Measurements from ENCODE around the gene RERE.

DNA sequence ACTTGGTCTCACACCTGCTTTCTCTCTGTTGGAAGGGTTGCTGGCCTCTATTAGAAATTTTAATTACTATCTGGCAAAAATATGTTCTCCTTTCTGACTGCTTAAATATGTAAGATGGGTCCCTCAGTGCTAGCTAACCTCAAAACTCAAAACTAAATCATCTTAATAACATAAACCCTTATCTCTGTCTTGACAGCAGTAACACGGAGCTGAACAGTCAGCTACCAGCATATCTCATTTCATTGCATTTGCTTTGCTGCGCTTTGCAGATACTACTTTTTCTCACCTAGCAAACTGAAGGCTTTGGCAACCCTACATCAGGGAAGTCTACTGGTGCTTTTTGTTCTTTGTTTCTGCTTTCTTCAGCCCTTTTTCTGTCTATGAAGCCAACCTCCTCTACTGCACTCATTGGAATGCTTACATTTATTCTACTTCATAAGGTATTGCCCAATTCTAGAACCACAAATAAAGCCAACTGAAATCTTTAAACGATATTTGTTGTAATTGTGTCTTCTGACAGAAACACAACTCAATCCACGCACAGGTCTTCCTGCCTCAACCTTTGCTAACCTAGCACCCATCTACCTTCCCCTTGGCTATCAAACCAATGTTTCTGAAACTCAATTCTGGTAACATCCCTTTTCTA, 95.6 kb downstream of the RERE start:
- TF ChIP-seq, protein P1, sequence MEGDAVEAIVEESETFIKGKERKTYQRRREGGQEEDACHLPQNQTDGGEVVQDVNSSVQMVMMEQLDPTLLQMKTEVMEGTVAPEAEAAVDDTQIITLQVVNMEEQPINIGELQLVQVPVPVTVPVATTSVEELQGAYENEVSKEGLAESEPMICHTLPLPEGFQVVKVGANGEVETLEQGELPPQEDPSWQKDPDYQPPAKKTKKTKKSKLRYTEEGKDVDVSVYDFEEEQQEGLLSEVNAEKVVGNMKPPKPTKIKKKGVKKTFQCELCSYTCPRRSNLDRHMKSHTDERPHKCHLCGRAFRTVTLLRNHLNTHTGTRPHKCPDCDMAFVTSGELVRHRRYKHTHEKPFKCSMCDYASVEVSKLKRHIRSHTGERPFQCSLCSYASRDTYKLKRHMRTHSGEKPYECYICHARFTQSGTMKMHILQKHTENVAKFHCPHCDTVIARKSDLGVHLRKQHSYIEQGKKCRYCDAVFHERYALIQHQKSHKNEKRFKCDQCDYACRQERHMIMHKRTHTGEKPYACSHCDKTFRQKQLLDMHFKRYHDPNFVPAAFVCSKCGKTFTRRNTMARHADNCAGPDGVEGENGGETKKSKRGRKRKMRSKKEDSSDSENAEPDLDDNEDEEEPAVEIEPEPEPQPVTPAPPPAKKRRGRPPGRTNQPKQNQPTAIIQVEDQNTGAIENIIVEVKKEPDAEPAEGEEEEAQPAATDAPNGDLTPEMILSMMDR (IDR thresholded peaks at IDR 0.05) = no peak
- no peak for TF ChIP-seq POLR2AphosphoS5 (IDR thresholded peaks at IDR 0.05; ENCODE audit: low read depth, low read length)
- no peak for TF ChIP-seq SIN3A (IDR thresholded peaks at IDR 0.05; ENCODE audit: borderline replicate concordance, insufficient read depth, low read depth, low read length)

Measured in Panc1 (cell line).